Midbrain (tissue), 1 donor: ENCODE measurements around the gene DDX31.
A peak's percentile ranks its signal among the peaks of the same experiment; 100 is the strongest.
"Not testable (repeated sequence)": the region's sequence is repeated elsewhere in the genome, so short reads cannot be mapped to it uniquely, and the experiment has no call there.

Experiments used
- DNase-seq: peaks from one replicate; lab custom pipeline; 2025; lab: John Stamatoyannopoulos, UW

Gene DDX31

GRCh38 chr9:132578367-132578932 is 91.3 kb downstream of the DDX31 start:
- DNase-seq = no peak

GRCh38 chr9:132577119-132577518 is 92.7 kb downstream of the DDX31 start:
- no peak for DNase-seq

GRCh38 chr9:132575811-132576210 is 94.0 kb downstream of the DDX31 start:
- DNase-seq = no peak

- DNase-seq = peak; percentile 54
Observed at GRCh38 chr9:132575005-132575609, 94.7 kb downstream of the DDX31 start.

- DNase-seq = no peak
Observed at GRCh38 chr9:132572921-132573320, 96.9 kb downstream of the DDX31 start.

GRCh38 chr9:132571806-132572600 is 97.8 kb downstream of the DDX31 start:
- no peak for DNase-seq

GRCh38 chr9:132568787-132569186 is 101.0 kb downstream of the DDX31 start:
- DNase-seq = not testable (repeated sequence)

GRCh38 chr9:132564526-132564925 is 105.3 kb downstream of the DDX31 start:
- DNase-seq = no peak

GRCh38 chr9:132562306-132562573 is 107.5 kb downstream of the DDX31 start:
- no peak for DNase-seq

- no peak for DNase-seq
Observed at GRCh38 chr9:132560616-132561202, 109.1 kb downstream of the DDX31 start.

- DNase-seq = no peak
Observed at GRCh38 chr9:132559711-132560110, 110.1 kb downstream of the DDX31 start.

GRCh38 chr9:132557159-132557558 is 112.6 kb downstream of the DDX31 start:
- DNase-seq = no peak

GRCh38 chr9:132556714-132557113 is 113.1 kb downstream of the DDX31 start:
- no peak for DNase-seq

- DNase-seq = no peak
Observed at GRCh38 chr9:132556235-132556634, 113.5 kb downstream of the DDX31 start.

GRCh38 chr9:132555528-132555927 is 114.3 kb downstream of the DDX31 start:
- DNase-seq = no peak

- DNase-seq = no peak
Observed at GRCh38 chr9:132554755-132555154, 115.0 kb downstream of the DDX31 start.

- no peak for DNase-seq
Observed at GRCh38 chr9:132552041-132552440, 117.7 kb downstream of the DDX31 start.

- DNase-seq = no peak
Observed at GRCh38 chr9:132551556-132551955, 118.2 kb downstream of the DDX31 start.

- no peak for DNase-seq
Observed at GRCh38 chr9:132548751-132549640, 120.8 kb downstream of the DDX31 start.

GRCh38 chr9:132547976-132548730 is 121.6 kb downstream of the DDX31 start:
- DNase-seq = no peak

- DNase-seq = no peak
Observed at GRCh38 chr9:132547436-132547835, 122.3 kb downstream of the DDX31 start.
